ENCODE data around the gene C1QL2.

Gene C1QL2

DNA sequence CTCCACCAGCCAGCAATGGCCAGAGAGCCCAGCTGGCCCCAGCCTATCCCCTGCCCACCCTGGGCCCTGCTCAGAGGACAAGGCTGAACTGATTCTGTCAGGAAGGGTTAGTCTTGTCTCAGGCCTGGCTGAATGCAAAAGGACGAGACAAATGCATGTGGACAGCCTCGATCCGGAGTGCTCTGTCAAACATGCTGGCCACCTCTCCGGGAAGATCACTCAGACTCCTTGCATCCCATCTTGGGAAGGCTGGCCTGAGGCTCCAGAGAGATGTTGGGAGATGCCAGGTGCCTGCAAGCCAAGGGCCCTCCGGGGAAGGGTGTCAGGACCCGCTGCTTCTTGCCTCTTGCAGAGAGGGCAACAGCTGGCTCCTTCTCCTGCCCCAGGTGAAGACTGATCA lies 20.2 kb upstream of the C1QL2 start:
- no peak for DNase-seq

- DNase-seq: no peak
Measured at GRCh38 chr2:119177838-119178190, 19.3 kb upstream of the C1QL2 start.

DNA sequence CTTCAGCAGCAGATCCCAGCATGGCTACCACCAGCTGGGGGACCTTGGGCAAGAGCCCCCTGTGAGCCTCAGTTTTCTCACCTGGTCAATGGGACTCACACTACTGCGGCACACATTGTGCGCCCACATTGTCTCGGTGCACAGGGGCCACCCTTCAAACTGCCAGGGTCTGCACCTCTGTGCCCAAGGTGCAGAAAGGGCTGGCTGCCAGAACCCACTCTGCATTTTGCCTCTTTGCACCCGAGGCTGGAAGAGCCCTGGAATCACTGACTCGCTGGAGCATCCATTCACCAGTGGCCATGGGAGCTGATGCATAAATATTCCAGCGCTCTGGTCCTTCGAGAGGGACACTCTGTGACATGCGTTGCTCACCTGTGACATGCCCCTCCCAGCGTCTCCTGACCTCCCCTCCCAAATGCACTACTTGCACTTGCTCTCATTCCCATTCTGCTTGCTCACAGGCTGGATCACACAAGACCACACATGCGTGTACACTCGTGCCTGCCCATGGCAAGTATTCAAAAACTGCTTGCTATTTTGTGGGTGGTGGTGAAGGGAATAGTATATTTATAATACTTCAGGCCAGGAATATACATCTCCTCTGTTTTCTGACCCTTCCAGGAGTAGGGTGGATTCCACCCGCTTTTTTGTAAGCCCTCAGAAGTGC lies 18.8 kb upstream of the C1QL2 start:
- DNase-seq: no peak

DNA sequence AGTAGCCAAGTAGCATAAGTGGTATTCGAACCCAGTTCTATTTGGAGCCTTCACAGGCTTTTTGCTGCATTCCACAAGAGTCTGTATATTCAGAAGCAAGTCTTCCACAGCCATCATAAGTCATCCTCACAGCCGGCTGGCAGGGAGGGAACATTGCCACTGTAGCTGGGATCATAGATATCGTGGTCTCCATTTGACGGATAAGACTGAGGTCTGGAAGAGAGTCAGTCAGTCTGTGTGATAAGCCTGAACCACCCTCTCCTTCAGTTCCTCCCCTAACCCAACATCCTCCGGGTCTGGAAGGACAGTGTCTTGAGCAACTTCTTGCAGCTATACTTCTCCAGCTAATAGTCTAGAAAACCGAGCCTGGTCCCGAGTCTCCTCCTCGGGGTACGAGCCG lies 17.0 kb upstream of the C1QL2 start:
- DNase-seq: no peak

- DNase-seq: no peak
Measured at GRCh38 chr2:119174993-119175347, 16.4 kb upstream of the C1QL2 start.

- peak; percentile 83 for DNase-seq
Measured at GRCh38 chr2:119174216-119174992, 15.9 kb upstream of the C1QL2 start.

- no peak for DNase-seq
Measured at GRCh38 chr2:119173556-119174060, 15.1 kb upstream of the C1QL2 start.

DNA sequence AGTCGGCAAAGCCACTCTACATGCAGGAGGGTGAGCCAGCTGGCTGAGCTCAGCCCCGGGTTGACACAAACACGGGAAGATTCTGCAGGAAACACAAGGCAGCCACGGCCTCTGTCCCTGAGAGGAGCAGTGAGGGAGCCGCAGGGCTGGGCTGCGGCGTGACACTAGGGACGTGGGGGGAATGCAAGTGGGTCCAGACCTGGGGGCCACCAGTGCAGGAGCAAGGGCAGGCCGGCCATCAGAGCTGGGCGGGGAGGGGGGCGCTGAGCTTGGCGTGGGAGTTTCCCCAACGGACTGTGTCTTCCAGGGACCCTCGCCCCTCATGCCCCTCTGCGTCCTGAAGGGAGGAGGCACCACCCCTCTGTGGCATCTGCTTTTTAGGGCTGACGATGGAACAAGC lies 12.0 kb upstream of the C1QL2 start:
- DNase-seq: no peak

GRCh38 chr2:119169717-119170116 lies 11.2 kb upstream of the C1QL2 start:
- no peak for DNase-seq

DNA sequence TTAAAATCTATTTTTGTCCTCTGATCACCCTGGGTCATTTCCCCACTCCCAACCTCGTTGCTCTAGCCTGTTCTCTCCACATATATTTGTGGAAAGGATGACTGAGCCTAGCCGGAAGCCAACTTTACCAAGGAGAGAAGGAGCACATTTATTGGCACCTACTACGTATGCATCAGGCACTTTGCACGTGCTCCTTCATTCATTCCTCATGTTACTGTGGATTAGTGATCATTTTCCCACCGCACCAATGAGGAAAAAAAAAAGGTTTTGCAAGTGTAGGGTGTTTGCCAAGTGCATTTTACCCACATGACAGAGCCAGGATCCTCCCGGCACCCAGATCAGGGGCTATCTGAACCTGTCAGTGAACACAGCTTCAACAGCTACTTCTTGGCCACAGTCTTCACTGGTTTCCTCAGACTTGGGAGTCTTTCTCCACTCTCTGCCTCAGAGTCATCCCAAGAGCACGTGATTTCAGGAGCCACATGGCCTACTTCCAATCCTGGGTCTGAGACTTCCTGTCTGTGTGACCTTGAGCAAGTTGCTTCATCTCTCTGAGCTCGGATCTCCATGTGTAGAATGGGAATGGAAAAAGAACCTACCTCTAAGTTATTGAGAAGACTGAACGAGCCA lies 1.9 kb upstream of the C1QL2 start:
- DNase-seq: no peak

DNA sequence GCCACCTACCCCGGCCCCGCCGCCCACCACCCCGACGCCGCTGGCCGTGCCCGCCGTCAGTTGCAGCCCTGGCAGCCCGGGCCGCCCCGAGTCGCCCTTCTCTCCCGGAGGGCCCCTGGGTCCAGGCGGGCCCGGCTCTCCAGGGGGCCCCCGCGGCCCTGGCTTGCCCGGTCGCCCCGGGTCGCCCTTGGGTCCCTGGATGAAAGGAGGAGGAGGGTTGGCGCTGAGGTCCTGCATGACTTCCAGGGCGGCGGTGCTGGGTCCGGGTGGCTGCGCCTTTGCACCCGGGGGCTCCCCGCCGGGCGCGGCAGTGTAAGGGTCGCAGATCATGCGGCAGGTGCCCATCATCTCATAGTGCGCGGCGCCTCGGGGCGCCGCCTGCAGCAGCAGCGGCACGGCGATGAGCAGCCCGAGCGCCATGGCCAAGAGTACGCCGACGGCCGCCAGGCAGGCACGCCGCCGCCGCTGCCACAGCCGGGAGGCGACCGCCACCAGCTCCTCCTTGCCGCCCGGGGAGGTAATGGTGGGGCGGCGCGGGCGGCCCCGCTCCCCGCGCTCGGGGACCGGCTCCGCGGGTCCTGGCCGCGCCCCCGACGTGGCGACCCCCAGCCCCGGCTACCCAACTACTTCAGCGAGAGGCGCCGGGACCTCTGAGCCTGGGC lies 570 bp downstream of the C1QL2 start:
- DNase-seq: no peak

DNA sequence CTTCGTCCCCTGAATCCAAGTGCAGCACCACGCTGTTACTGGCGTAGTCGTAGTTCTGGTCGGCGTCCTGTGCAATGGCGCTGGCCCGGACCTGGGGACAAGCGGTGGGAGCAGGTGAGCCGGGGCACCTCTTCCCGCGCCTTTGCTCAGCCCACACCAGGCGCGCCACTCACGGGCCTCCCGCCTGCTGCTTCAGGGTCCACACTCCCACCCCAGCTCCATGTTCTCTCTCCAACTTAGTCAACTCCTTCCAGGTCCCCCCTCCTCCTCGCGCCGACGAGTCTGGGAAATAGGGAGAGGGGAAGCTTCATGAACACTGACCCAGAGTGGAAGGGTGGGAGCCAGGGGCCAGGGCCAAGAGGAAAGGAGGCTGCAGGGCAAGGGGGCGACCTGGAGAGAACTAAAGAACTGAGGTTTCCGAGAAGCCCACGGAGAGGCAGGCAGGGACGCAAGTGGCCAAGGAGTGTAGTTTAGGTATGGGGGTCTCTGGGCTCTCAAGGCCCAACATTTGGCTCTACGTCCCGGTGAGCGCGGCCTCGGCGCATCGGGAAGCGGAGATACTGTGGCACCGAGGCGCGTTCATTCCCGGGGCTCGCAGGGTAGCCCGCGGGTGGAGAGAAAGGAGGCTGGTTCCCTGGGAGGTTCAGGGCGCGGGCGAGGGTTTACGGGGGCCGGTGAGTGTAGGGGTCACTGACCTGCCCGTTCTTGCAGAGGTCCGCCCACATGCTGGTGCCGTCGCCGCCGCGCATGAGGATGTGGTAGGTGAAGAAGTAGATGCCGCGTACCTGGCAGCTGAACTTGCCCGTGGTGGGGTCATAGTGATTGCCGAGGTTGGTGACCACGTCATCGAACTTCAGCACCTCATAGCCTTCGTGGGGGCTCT lies 1.4 kb downstream of the C1QL2 start:
- no peak for DNase-seq

- DNase-seq: no peak
Measured at GRCh38 chr2:119156105-119156890, 2.3 kb downstream of the C1QL2 start.

- DNase-seq: no peak
Measured at GRCh38 chr2:119155633-119156032, 2.9 kb downstream of the C1QL2 start.

- no peak for DNase-seq
Measured at GRCh38 chr2:119154076-119154475, 4.5 kb downstream of the C1QL2 start.

- no peak for DNase-seq
Measured at GRCh38 chr2:119149611-119150010, 8.9 kb downstream of the C1QL2 start.

- DNase-seq: no peak
Measured at GRCh38 chr2:119147776-119148715, 10.5 kb downstream of the C1QL2 start.

DNA sequence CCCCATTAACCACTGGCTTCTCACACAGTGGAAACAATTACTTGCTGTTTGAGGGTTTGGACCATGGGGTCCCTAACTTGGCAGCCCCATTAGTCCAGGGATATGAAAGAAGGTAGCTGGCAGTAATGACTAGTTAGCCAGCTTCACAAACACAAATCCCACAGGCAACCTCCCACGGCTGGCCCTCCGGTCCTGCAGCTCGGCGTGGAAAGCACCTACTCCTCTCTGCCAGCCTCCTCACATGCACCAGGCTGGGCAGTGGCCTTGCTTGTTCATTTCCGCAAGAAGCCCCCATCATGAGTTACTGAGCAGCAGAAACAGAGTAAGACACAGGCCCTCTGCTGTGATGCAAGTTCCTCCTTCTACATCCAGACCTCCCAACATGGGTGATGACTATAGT lies 13.7 kb downstream of the C1QL2 start:
- DNase-seq: no peak

DNA sequence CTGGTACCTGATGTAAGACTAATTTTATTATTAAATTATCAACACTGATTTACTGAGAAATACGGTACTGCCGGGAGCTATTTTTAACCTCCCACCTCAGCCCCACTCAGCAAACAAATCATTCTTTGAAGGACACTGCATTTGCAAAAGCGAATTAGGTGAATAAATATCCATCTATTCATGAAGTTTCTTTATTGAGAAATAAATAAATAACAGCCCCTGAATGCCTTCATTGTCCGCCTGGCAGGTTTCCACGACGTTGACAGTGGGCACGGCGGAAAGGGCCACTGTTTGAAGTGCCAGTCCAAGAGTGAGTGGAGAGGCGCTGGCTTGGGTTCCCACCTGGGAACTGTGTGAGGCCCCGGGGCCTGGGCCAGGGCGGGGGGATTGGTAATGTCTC lies 15.7 kb downstream of the C1QL2 start:
- DNase-seq: no peak

DNA sequence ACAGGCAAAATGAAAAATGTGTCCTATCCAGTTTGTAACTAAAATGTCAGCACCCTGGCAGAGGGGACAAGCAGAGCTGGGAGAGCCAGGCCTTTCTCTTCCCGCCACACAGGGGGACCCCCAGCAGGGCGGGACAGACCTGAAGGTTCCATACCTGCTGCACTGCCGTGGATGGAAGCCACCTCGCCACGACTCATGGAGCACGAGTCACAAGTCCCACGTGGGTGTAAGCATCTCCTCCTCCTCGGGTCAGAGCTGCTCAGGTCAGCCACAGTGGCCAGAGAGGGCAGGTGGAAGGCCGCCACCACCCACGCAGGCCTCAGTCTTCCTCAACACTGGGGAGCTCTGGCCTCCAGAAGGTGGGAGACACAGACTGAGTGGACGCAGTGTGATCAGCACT lies 21.0 kb downstream of the C1QL2 start:
- DNase-seq: no peak

- DNase-seq: no peak
Measured at GRCh38 chr2:119136872-119137271, 21.7 kb downstream of the C1QL2 start.
